Right renal cortex interstitium (tissue), 3 donors: ENCODE results near the gene DUX4. TPM values are rescaled to one million over a fixed set of nuclear protein-coding genes. Genes with fewer than 3 reads are reported as not detected.
"Not testable (repeated sequence)": the region's sequence is repeated elsewhere in the genome, so short reads cannot be mapped to it uniquely, and the experiment has no call there.

Experiments used
- DNase-seq, 3 donors: peaks; one replicate each; pipeline ENCODE4 v3.0.0-alpha.2; 2013; ENCODE audit warnings: low read depth in 3 of 3, low spot score in 2 of 3
- polyA plus RNA-seq, 3 donors: library from polyadenylated mRNA; unstranded; fragments of 120-200 nt; gene quantifications; one replicate each; pipeline ENCODE4 v1.2.1, GENCODE V29; 2013; ENCODE audit not compliant: insufficient read length in 3 of 3

Gene DUX4
- not detected for polyA plus RNA-seq

DNA sequence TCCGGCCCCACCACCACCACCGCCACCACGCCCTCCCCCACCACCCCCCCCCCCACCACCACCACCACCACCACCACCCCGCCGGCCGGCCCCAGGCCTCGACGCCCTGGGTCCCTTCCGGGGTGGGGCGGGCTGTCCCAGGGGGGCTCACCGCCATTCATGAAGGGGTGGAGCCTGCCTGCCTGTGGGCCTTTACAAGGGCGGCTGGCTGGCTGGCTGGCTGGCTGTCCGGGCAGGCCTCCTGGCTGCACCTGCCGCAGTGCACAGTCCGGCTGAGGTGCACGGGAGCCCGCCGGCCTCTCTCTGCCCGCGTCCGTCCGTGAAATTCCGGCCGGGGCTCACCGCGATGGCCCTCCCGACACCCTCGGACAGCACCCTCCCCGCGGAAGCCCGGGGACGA is at the start of gene DUX4:
Gene DUX4, plus strand, starts transcription at position 347 of the 400 bp plus-strand sequence. Its CDS starts 0 bp downstream, at position 347.
- not testable (repeated sequence) for DNase-seq

DNA sequence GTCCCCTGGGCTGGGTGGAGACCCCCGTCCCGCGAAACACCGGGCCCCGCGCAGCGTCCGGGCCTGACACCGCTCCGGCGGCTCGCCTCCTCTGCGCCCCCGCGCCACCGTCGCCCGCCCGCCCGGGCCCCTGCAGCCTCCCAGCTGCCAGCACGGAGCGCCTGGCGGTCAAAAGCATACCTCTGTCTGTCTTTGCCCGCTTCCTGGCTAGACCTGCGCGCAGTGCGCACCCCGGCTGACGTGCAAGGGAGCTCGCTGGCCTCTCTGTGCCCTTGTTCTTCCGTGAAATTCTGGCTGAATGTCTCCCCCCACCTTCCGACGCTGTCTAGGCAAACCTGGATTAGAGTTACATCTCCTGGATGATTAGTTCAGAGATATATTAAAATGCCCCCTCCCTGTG is 1.9 kb downstream of the DUX4 start:
- DNase-seq, result not testable (repeated sequence)

GRCh38 chr4:190177727-190178605 is 4.4 kb downstream of the DUX4 start:
- DNase-seq, result not testable (repeated sequence)

DNA sequence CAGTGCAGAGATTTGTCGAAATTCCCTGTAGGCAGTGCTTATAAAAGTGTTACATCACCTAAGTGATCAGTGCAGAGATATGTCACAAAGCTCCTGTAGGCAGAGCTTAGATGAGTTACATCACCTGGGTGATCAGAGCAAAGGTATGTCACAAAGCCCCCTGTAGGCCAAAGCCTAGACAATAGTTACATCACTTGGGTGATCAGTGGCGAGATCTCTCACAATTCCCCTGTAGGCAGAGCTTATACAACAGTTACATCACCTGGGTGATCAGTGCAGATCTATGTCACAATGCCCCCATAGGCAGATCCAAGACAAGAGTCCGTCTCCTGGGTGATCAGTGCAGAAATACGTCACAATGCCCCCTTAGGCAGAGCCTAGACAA is 5.0 kb downstream of the DUX4 start:
- DNase-seq, result not testable (repeated sequence)

- DNase-seq, result not testable (repeated sequence)
These were observed 5.6 kb downstream of the DUX4 start for GRCh38 chr4:190179030-190179739.

GRCh38 chr4:190179740-190180094 is 6.1 kb downstream of the DUX4 start:
- DNase-seq, result not testable (repeated sequence)

GRCh38 chr4:190180947-190181346 is 7.4 kb downstream of the DUX4 start:
- not testable (repeated sequence) for DNase-seq

- not testable (repeated sequence) for DNase-seq
These were observed 8.0 kb downstream of the DUX4 start for GRCh38 chr4:190181481-190182100.

DNA sequence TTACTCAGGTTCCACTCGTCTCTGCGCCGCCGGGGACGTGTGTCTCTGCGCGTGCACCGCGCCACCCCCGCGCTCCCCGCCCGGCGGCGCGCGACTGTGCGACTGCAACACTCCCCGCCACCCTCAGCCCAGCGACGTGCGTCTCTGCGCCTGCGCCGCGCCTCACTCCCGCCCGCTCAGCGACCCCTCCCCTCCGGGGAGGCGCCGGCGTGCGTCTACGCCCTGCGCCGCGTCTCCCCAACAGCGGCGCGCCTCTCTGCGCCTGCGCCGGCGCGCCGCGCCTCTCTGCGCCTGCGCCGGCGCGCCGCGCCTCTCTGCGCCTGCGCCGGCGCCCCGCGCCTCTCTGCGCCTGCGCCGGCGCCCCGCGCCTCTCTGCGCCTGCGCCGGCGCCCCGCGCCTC is 29.9 kb downstream of the DUX4 start:
- DNase-seq, result not testable (repeated sequence)

Other genes with a start within 250 kb of the DUX4 start
- gene FRG1, start 232.9 kb upstream of the DUX4 start, polyA plus RNA-seq, result 10 to 100 TPM; 67.1 to 76.4 (median 72.4) TPM
- not detected for gene FRG2, start 146.5 kb upstream of the DUX4 start, polyA plus RNA-seq
- gene DBET, start 109.3 kb upstream of the DUX4 start, polyA plus RNA-seq, result not detected